ENCODE data around the gene QDPR. TPM values are rescaled to one million over a fixed set of nuclear protein-coding genes. Genes with fewer than 3 reads are reported as not detected.
"Not testable (repeated sequence)": the region's sequence is repeated elsewhere in the genome, so short reads cannot be mapped to it uniquely, and the experiment has no call there.

The QDPR gene
- total RNA-seq, 1 donor from 2014 or later: 53.6 TPM

DNA sequence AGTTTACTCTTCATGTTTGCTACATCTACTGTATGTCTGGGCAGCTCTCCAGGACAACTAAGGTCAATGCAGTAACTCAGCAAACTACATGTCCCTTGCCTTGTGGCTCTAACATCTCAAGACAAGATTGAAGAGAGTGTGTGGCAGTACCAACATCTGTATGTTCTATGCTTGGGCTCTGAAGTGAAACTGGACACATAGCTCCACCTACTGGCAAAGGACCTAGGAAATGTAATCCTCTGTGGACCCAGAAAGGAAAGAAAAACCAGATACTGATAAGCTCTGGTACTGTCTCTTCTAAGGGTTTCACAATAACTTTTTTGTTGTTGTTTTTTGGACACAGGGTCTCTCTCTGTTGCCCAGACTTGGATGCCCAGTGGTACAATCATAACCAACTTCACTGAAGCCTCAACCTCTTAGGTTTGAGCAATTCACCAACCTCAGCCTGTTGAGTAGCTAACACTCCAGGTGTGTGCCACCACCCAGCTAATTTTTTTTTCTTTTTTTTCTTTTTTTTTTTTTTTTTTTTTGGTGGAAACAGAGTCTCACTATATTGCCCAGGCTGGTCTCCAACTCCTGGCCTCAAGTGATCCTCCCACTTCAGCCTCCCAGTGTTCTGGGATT, 64.1 kb downstream of the QDPR start:
- peaks cover 5% of the 10 kb centered on the region for H3K4me1 Mint-ChIP-seq (ENCODE audit: low read depth, unreplicated experiment)
- FAIRE-seq (peak; percentile 93), DNase-seq (ENCODE audit: low read depth) (peak; percentile 73)
- H3K27me3 Mint-ChIP-seq (ENCODE audit: low read depth, unreplicated experiment): no peaks in the 10 kb centered on the region
- H4K20me1 ChIP-seq (ENCODE audit: insufficient read depth, low read length): no peaks in the 10 kb centered on the region
- H3K4me1 ChIP-seq (ENCODE audit: insufficient read depth, low read length): peaks cover 9% of the 10 kb centered on the region
- H3K4me3 Mint-ChIP-seq (ENCODE audit: unreplicated experiment): no peak overlapping the region
- no peak overlapping the region for H2AFZ ChIP-seq (ENCODE audit: low read depth, low read length)
- H3K4me2 ChIP-seq (ENCODE audit: low read length): no peak overlapping the region
- H3K36me3 ChIP-seq (ENCODE audit: insufficient read depth, low read length): no peaks in the 10 kb centered on the region
- H3K36me3 Mint-ChIP-seq (ENCODE audit: low read depth, unreplicated experiment): peaks cover 3% of the 10 kb centered on the region
- TF ChIP-seq, protein P1, sequence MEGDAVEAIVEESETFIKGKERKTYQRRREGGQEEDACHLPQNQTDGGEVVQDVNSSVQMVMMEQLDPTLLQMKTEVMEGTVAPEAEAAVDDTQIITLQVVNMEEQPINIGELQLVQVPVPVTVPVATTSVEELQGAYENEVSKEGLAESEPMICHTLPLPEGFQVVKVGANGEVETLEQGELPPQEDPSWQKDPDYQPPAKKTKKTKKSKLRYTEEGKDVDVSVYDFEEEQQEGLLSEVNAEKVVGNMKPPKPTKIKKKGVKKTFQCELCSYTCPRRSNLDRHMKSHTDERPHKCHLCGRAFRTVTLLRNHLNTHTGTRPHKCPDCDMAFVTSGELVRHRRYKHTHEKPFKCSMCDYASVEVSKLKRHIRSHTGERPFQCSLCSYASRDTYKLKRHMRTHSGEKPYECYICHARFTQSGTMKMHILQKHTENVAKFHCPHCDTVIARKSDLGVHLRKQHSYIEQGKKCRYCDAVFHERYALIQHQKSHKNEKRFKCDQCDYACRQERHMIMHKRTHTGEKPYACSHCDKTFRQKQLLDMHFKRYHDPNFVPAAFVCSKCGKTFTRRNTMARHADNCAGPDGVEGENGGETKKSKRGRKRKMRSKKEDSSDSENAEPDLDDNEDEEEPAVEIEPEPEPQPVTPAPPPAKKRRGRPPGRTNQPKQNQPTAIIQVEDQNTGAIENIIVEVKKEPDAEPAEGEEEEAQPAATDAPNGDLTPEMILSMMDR (IDR thresholded peaks at IDR 0.05; ENCODE audit: insufficient read depth, low read depth, low read length): peak; percentile 76
- TF ChIP-seq EZH2 (IDR thresholded peaks at IDR 0.05; ENCODE audit: insufficient read depth, low read length): no peak
- H3K9ac ChIP-seq (ENCODE audit: low read length): no peak overlapping the region
- no peak overlapping the region for H3K27ac ChIP-seq (ENCODE audit: low read depth, low read length)
- H3K79me2 ChIP-seq (ENCODE audit: insufficient read depth, low read length): no peaks in the 10 kb centered on the region
- no peak overlapping the region for H3K4me3 ChIP-seq (ENCODE audit: insufficient read depth, low read depth, low read length)
- H3K27me3 ChIP-seq (ENCODE audit: insufficient read depth, low read length): no peaks in the 10 kb centered on the region
- peaks cover 24% of the 10 kb centered on the region for H3K9me3 Mint-ChIP-seq (ENCODE audit: unreplicated experiment)
- H3K9me3 ChIP-seq (ENCODE audit: insufficient read depth, low read depth, low read length): no peaks in the 10 kb centered on the region
- no peak overlapping the region for H3K27ac Mint-ChIP-seq (ENCODE audit: unreplicated experiment)

DNA sequence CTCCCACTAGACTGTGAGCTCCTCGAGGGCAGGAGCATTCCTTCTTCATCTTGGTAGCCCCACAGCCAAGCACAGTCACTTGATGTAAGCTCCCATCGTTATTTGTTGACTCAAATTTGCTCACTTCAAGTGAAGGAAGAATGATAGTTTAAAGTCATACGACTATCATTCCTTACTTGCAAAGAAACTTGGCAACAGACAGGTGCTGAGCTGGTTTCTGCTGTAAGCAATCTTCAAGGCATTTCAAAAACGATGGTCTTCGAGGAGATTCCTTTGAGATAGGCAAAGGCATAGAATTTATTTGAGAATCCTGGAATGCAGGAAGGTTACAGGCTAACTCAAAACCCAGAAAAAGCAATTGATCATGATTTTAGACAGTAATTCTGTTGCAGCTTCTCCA, 64.8 kb downstream of the QDPR start:
- H3K27me3 Mint-ChIP-seq (ENCODE audit: low read depth, unreplicated experiment): no peaks in the 10 kb centered on the region
- no peak overlapping the region for H3K27ac Mint-ChIP-seq (ENCODE audit: unreplicated experiment)
- Histone ChIP-seq H4K20me1 (ENCODE audit: insufficient read depth, low read length) (no peaks in the 10 kb centered on the region), H3K9me3 (ENCODE audit: insufficient read depth, low read depth, low read length) (no peaks in the 10 kb centered on the region), H3K36me3 (ENCODE audit: insufficient read depth, low read length) (no peaks in the 10 kb centered on the region), H2AFZ (ENCODE audit: low read depth, low read length) (no peak overlapping the region), H3K27ac (ENCODE audit: low read depth, low read length) (no peak overlapping the region), H3K4me3 (ENCODE audit: insufficient read depth, low read depth, low read length) (no peak overlapping the region), H3K9ac (ENCODE audit: low read length) (no peak overlapping the region), H3K79me2 (ENCODE audit: insufficient read depth, low read length) (no peaks in the 10 kb centered on the region), H3K4me1 (ENCODE audit: insufficient read depth, low read length) (peaks cover 9% of the 10 kb centered on the region), H3K4me2 (ENCODE audit: low read length) (no peak overlapping the region), H3K27me3 (ENCODE audit: insufficient read depth, low read length) (no peaks in the 10 kb centered on the region)
- H3K9me3 Mint-ChIP-seq (ENCODE audit: unreplicated experiment): peaks cover 20% of the 10 kb centered on the region
- H3K4me1 Mint-ChIP-seq (ENCODE audit: low read depth, unreplicated experiment): peaks cover 5% of the 10 kb centered on the region
- no peak for TF ChIP-seq EZH2 (IDR thresholded peaks at IDR 0.05; ENCODE audit: insufficient read depth, low read length)
- TF ChIP-seq, protein P1 (IDR thresholded peaks at IDR 0.05; ENCODE audit: insufficient read depth, low read depth, low read length): no peak
- FAIRE-seq: peak; percentile 59
- H3K36me3 Mint-ChIP-seq (ENCODE audit: low read depth, unreplicated experiment): peaks cover 3% of the 10 kb centered on the region
- H3K4me3 Mint-ChIP-seq (ENCODE audit: unreplicated experiment): no peak overlapping the region
- peak; percentile 94 for DNase-seq (ENCODE audit: low read depth)

DNA sequence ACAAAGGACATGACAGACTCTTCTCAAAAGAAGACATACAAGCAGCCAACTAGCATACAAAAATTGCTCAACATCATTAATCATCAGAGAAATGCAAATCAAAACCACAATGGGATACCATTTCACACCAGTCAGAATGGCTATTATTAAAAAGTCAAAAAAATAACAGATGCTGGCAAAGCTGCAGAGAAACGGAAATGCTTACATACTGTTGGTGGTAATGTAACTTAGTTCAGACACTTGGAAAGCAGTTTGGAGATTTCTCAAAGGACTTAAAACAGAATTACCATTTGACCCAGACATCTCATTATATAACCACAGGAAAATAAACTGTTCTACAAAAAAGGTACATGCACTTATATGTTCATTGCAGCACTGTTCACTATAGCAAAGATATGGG, 69.4 kb downstream of the QDPR start:
- H3K4me3 ChIP-seq (ENCODE audit: insufficient read depth, low read depth, low read length); H3K4me1 ChIP-seq (ENCODE audit: insufficient read depth, low read length); H4K20me1 ChIP-seq (ENCODE audit: insufficient read depth, low read length); H3K36me3 Mint-ChIP-seq (ENCODE audit: low read depth, unreplicated experiment); H3K4me1 Mint-ChIP-seq (ENCODE audit: low read depth, unreplicated experiment); H2AFZ ChIP-seq (ENCODE audit: low read depth, low read length); H3K4me3 Mint-ChIP-seq (ENCODE audit: unreplicated experiment); H3K36me3 ChIP-seq (ENCODE audit: insufficient read depth, low read length); H3K4me2 ChIP-seq (ENCODE audit: low read length); H3K27ac Mint-ChIP-seq (ENCODE audit: unreplicated experiment); H3K27me3 ChIP-seq (ENCODE audit: insufficient read depth, low read length); H3K79me2 ChIP-seq (ENCODE audit: insufficient read depth, low read length); FAIRE-seq; H3K9ac ChIP-seq (ENCODE audit: low read length); H3K27me3 Mint-ChIP-seq (ENCODE audit: low read depth, unreplicated experiment); H3K27ac ChIP-seq (ENCODE audit: low read depth, low read length); H3K9me3 ChIP-seq (ENCODE audit: insufficient read depth, low read depth, low read length): not testable (repeated sequence)
- DNase-seq (ENCODE audit: low read depth): peak; percentile 80
- H3K9me3 Mint-ChIP-seq (ENCODE audit: unreplicated experiment): peaks cover 29% of the 10 kb centered on the region

Measured in astrocyte (in vitro differentiated cells and primary cell).